HG02981 (cell line): ENCODE measurements around the gene CTXND2.
"Not testable (repeated sequence)": the region's sequence is repeated elsewhere in the genome, so short reads cannot be mapped to it uniquely, and the experiment has no call there.

Experiments used
- ATAC-seq: cut with Tn5 transposase; IDR thresholded peaks from one replicate; pipeline ENCODE4 v1.9.1; 2021; ENCODE audit warnings: mild to moderate bottlenecking, moderate library complexity; ENCODE audit not compliant: unreplicated experiment

The CTXND2 gene

GRCh38 chr1:150888727-150889126 lies 1.8 kb downstream of the CTXND2 start:
- no peak for ATAC-seq

DNA sequence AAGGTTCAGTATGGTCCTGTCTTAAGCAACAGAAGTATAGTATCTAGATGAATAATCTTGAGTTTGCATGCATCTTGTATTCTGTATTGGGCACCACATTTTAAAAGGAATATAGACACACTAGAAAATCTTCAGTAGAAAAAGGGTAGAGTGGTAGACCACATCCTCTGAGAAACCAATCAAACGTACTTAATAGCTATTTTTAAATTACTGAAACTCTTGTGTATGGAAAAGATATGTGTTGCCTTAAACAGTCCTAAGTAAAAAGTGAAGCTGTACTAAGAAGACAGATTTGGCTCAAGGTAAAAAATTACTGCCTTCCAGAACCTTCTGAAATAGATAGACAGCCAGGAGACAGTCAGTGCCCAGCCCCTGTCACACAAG lies 3.1 kb downstream of the CTXND2 start:
- peak; percentile 50 for ATAC-seq

DNA sequence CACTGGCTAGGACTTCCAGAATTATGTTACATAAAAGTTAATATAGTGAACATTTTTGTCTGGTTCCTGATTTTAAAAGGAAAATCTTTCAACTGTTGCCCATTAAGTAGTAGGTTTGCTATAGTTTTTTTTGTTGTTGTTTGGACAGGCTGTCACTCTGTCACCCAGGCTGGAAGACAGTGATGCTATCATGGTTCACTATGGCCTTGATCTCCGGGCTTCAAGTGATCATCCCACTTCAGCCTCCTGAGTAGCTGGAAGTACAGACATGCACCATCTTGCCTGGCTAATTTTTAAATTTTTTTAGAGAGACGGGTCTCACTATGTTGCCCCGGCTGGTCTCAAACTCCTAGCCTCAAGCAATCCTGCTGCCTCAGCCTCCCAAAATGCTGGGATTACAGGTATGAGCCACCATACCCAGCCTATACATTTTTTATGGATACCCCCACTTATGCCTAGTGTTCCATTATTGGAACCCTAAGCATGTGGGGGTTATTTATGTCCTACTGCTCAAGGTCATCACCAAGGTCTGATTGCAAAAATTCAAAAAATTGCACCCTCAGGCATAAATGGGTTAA lies 6.5 kb downstream of the CTXND2 start:
- ATAC-seq = no peak

DNA sequence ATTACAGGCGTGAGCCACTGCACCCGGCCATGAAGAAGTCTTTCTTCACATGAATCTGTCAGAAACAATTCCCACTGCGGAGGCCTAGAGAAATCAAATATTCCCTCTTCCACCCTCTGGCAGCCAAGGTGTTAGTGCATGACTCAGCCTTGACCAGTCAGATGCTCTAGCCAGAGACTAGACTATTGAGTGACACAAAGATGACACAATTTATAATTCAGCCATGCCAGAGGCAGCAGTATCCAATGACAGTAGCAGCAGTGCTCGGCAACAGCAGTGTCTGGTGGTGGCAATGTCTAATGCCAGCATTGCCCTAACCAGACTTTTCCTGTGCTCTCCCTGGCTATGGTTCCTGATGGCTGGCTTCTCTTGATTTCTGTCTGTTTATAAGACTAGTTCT lies 8.7 kb downstream of the CTXND2 start:
- ATAC-seq = no peak

DNA sequence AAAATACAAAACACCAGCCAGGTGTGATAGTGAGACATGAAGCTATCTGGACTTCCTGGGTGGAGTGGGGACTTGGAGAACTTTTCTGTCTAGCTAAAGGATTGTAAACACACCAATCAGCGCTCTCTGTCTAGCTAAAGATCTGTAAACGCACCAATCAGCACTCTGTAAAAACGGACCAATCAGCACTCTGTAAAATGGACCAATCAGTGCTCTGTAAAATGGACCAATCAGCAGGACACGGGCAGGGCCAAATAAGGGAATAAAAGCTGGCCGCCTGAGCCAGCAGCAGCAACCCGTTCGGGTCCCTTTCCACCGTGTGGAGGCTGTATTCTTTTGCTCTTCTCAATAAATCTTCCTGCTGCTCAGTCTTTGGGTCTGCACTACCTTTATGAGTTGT lies 12.9 kb downstream of the CTXND2 start:
- not testable (repeated sequence) for ATAC-seq

DNA sequence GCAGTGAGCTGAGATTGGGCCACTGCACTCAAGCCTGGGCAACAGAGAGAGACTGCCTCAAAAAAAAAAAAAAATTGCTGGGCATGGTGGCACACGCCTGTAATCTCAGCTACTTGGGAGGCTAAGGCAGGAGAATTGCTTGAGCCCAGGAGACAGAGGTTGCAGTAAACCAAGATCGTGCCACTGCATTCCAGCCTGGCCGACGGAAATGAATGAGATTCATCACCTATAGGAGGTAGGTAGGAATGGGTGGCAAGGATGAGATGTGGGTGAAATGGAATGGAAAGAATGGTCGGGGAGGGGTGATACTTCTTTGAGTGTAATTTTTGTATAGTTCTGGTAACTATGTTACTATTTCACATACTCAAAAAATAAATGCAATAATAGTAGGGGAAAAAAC lies 15.4 kb downstream of the CTXND2 start:
- no peak for ATAC-seq

DNA sequence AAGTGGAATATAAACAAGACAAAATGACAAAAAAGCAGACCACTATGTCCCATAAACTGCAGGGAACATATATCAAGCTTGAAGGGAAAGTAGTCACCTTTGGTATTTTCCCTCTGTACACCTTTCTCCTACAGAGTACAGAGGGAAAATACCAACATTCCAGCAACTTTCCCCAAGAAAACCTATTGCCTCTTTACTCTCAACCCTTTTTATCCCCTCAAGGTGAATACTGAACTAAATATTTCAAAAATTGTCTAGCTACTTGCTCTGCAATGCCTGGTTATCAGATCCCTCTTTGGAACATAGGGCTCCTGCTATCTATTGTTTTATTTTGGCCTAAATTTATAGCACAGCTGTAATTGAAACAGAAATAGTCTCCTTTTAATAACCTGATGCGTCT lies 15.8 kb downstream of the CTXND2 start:
- no peak for ATAC-seq

- ATAC-seq = no peak
Measured at GRCh38 chr1:150905301-150905700, 18.4 kb downstream of the CTXND2 start.

DNA sequence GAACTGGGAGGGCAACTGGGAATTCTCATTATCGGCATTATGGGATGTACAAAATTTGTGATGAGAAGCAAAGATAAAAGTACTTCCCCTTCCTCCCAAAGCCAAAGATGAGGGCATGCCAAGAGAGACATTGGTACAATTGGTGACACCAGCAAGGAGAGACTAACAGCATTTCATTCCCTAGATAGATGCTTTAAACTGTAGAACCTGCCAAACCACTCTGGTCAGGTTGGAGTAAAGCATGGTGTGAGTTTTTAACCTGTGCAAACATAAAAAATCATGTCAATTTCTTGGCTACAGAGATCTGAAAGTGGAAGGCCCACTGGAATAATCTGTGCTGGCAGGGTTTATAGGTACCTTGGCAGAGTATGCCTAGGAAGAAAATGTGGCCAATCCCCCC lies 19.4 kb downstream of the CTXND2 start:
- ATAC-seq = no peak

DNA sequence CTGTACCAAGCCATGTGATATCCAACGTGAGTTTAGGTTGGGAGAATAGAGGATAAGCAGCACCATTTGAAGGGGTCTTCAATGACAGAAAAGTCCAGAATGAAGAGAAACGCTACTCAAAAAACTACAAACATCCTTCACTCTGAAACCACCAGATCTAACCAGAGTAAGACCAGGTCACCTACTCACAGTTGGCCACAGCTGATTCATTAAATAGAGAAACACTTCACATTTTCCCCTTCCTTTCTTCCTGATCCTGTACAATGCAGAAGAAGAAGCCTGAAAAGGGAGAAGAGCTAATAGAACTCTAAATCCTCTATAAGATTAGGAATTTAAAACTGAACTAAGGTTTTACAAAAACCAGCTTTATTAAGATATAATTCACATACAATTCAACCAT lies 19.9 kb downstream of the CTXND2 start:
- no peak for ATAC-seq

DNA sequence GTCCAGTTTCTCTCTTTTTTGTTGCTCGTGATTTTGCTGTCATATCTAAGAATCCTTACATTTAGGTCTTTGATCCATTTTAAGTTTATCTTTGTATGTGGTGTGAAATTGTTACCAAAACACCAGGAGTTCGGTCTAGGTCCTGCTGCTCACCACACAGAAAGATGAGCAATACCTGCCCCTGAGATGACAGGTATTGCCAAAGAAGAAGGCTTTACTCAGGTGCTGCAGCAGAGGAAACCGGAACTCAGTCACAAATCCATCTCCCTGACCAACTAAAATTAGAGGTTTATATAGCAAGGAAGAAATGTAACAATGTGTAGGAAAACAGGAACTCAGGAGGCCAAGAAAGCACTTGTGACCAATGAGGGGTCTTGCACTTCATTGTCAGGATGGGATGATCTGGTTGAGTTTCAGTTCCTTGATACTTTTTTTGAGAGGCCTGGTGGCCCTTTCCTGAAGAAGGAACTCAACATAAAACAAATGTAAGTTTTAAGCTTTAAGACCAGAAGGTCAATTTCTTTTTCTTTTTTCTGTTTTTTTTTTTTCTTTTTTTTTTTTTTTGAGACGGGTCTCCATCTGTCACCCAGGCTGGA lies 22.7 kb downstream of the CTXND2 start:
- ATAC-seq = no peak

GRCh38 chr1:150912623-150913022 lies 25.7 kb downstream of the CTXND2 start:
- no peak for ATAC-seq

GRCh38 chr1:150917387-150917786 lies 30.5 kb downstream of the CTXND2 start:
- no peak for ATAC-seq

DNA sequence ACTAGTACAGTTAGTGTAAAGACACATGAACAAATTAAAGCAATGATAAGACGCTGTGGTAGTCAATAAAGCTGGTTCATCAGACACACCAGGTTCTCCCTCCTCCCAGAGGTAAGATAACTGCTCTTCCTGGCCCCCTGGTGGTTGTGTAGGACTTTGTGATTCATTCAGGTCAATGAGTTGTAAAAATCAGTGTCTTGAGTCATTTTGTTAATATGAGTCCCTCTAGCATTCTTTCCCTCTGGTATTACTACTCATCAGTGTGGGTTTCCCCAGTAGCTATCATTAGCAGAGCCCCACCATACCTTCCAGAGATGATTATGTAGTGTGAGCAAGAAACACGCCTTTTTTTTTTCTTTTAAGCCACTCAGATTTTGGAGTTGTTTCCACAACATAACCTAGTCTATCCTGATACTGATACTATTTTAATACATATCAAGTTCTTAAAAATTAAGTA lies 35.6 kb downstream of the CTXND2 start:
- peak; percentile 55 for ATAC-seq

- no peak for ATAC-seq
Measured at GRCh38 chr1:150925080-150925479, 38.1 kb downstream of the CTXND2 start.

- ATAC-seq = peak; percentile 83
Measured at GRCh38 chr1:150926097-150926741, 39.3 kb downstream of the CTXND2 start, which contains the start of gene SETDB1. Gene SETDB1, plus strand, starts transcription at chr1:150926363. Its CDS starts 1,352 bp downstream, at chr1:150927715.

DNA sequence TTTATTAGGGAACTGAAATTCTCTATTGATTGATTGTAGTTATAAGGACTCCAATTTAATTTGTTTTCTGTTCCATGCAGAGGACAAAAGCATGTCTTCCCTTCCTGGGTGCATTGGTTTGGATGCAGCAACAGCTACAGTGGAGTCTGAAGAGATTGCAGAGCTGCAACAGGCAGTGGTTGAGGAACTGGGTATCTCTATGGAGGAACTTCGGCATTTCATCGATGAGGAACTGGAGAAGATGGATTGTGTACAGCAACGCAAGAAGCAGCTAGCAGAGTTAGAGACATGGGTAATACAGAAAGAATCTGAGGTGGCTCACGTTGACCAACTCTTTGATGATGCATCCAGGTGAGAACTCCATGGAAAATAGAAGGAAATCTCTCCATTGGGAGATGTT lies 40.7 kb downstream of the CTXND2 start:
- no peak for ATAC-seq

GRCh38 chr1:150928286-150928685 lies 41.4 kb downstream of the CTXND2 start:
- no peak for ATAC-seq

- not testable (repeated sequence) for ATAC-seq
Measured at GRCh38 chr1:150928775-150929174, 41.8 kb downstream of the CTXND2 start.

- no peak for ATAC-seq
Measured at GRCh38 chr1:150931773-150932172, 44.8 kb downstream of the CTXND2 start.

DNA sequence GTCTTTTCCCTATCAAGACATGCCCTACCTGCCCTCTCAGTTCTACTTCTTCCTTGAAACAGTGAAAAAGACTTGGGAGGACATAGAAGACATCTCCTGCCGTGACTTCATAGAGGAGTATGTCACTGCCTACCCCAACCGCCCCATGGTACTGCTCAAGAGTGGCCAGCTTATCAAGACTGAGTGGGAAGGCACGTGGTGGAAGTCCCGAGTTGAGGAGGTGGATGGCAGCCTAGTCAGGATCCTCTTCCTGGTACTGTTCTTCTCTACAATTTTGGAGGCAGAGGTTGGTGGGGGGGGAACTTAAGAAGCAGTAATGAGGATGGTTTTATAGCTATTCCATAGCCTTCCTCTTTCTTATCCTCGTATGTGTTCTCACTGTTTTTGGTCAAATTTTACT lies 57.9 kb downstream of the CTXND2 start:
- no peak for ATAC-seq

DNA sequence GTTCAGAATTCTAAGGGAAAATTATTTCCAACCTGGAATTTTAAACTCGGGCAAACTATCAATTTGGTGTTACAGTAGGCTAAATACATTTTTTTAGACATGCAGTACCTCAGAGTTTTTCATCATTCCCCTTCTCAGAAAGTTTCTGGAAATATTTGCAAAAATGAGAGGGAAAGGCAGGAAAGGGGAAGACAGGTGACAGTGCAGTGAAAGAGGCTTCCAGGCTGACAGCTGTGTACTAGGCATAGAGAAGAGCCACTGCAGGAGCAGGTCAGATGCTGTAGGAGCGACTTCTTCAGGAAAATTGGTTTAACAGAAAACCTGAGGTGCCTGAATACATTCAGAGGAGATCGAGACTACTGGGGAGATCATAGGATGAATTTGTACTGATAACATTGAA lies 67.8 kb downstream of the CTXND2 start:
- no peak for ATAC-seq
